Measurements from ENCODE around the gene CITED4.

The CITED4 gene

DNA sequence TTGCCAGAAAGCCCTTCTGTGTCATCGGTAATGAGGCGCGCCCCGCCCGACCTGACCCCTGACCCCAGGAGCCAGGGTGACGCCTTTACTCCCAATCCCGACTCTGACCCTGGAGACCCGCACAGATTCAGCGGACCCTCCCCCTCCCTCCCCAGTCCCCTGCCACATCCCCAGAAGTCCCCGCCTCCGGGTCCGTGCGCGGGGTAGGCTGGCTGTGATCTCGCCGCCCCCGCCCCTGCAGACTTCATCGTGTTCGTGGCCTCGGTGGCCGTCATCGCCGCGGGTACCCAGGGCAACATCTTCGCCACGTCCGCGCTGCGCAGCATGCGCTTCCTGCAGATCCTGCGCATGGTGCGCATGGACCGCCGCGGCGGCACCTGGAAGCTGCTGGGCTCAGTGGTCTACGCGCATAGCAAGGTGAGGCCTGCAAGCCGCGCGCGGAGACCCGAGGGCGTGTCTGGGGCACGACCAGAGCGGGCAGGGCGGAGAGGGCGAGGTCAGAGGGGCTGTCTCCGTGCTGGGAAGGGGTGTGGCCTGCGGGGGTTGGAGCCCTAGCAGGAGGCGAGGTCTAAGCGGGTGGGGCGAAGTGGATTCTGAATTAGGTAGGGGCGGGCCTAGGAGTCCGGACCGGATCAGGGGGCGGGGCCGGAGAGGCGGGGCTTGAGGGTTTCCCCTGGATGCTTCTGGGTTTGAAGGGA, 43.8 kb downstream of the CITED4 start:
- no peaks in the 10 kb centered on the region for H3K36me3 ChIP-seq (ENCODE audit: control insufficient read depth in 1 of 2, insufficient read depth in 2 of 2, low read length in 2 of 2)
- H3K79me1 ChIP-seq (ENCODE audit: low read length) = no peaks in the 10 kb centered on the region
- no peak overlapping the region for H2BK12ac ChIP-seq (ENCODE audit: low read length)
- H3K4me3 ChIP-seq (ENCODE audit: low read depth, low read length) = peak overlapping the region; percentile 55
- WGBS (ENCODE audit: extremely low coverage, insufficient coverage, insufficient read length) = no CpG with 5 or more reads among the region's 59 CpGs
- peak overlapping the region; percentile 74 for H2AFZ ChIP-seq (ENCODE audit: insufficient read depth, low read length, poor library complexity)
- H2AK5ac ChIP-seq (ENCODE audit: low read length) = no peak overlapping the region
- H3K18ac ChIP-seq (ENCODE audit: low read length) = no peak overlapping the region
- DNase-seq = peak; percentile 27 to 46
- peaks cover 4% of the 10 kb centered on the region in 2 experiments for H3K4me1 ChIP-seq (ENCODE audit: control insufficient read depth in 1 of 2, insufficient read depth in 2 of 2, low read length in 2 of 2)
- H3K14ac ChIP-seq (ENCODE audit: low read length) = no peak overlapping the region
- H2BK5ac ChIP-seq (ENCODE audit: low read depth, low read length, poor library complexity) = no peak overlapping the region
- no peak overlapping the region for H4K8ac ChIP-seq (ENCODE audit: low read depth, low read length)
- H3K27ac ChIP-seq (ENCODE audit: low read depth, low read length) = no peak overlapping the region
- H3K9me3 ChIP-seq (ENCODE audit: insufficient read depth, low read depth, low read length) = peaks cover 8% of the 10 kb centered on the region
- no peaks in the 10 kb centered on the region for H3K79me2 ChIP-seq (ENCODE audit: control insufficient read depth, insufficient read depth, low read length, poor library complexity)
- no peak overlapping the region for H2BK120ac ChIP-seq (ENCODE audit: insufficient read depth, low read length, poor library complexity)
- peak overlapping the region; percentile 96 for H3K4me2 ChIP-seq (ENCODE audit: low read length)
- no peak overlapping the region for H4K12ac ChIP-seq (ENCODE audit: low read depth, low read length)
- H4K91ac ChIP-seq (ENCODE audit: low read depth, low read length) = no peak overlapping the region
- peaks cover 14% of the 10 kb centered on the region for H3K27me3 ChIP-seq (ENCODE audit: insufficient read depth, low read length)
- no peak overlapping the region for H3K9ac ChIP-seq (ENCODE audit: low read length)
- no peak overlapping the region for H3K4ac ChIP-seq (ENCODE audit: low read depth, low read length)
- H3K23ac ChIP-seq (ENCODE audit: low read length) = no peak overlapping the region

DNA sequence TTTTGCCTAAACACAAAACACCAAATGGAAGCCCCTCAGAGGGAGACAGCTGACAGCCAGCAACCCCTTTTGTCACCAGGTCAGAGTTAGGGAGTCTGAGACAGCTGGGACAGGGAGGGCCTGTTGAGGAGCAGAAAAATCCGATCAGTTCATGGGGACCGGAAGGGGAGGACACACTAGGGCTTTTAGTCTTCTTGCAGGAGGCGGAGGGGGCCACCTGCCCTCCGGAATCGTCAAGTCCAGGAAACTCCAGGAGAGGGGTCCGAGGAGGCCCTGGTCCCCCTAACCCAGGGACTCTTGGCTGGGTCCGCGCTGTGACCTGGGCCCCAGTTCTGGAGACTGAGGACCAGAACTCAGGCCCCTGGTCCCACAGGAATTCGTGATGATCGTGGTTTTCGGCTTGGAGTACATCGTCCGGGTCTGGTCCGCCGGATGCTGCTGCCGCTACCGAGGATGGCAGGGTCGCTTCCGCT, 44.3 kb downstream of the CITED4 start:
- Histone ChIP-seq H4K12ac (ENCODE audit: low read depth, low read length) (no peak overlapping the region), H4K91ac (ENCODE audit: low read depth, low read length) (no peak overlapping the region), H3K9ac (ENCODE audit: low read length) (no peak overlapping the region), H3K79me1 (ENCODE audit: low read length) (no peaks in the 10 kb centered on the region), H3K4ac (ENCODE audit: low read depth, low read length) (no peak overlapping the region), H3K14ac (ENCODE audit: low read length) (no peak overlapping the region), H2AFZ (ENCODE audit: insufficient read depth, low read length, poor library complexity) (no peak overlapping the region), H2AK5ac (ENCODE audit: low read length) (no peak overlapping the region), H3K27me3 (ENCODE audit: insufficient read depth, low read length) (peaks cover 14% of the 10 kb centered on the region), H3K9me3 (ENCODE audit: insufficient read depth, low read depth, low read length) (peaks cover 12% of the 10 kb centered on the region), H3K79me2 (ENCODE audit: control insufficient read depth, insufficient read depth, low read length, poor library complexity) (no peaks in the 10 kb centered on the region), H3K27ac (ENCODE audit: low read depth, low read length) (no peak overlapping the region), H2BK5ac (ENCODE audit: low read depth, low read length, poor library complexity) (no peak overlapping the region), H3K23ac (ENCODE audit: low read length) (no peak overlapping the region), H3K4me3 (ENCODE audit: low read depth, low read length) (no peak overlapping the region), H4K8ac (ENCODE audit: low read depth, low read length) (no peak overlapping the region), H3K4me1 (ENCODE audit: control insufficient read depth in 1 of 2, insufficient read depth in 2 of 2, low read length in 2 of 2) (peaks cover 4% of the 10 kb centered on the region in 2 experiments), H2BK120ac (ENCODE audit: insufficient read depth, low read length, poor library complexity) (no peak overlapping the region), H3K4me2 (ENCODE audit: low read length) (peak overlapping the region; percentile 96), H2BK12ac (ENCODE audit: low read length) (no peak overlapping the region), H3K18ac (ENCODE audit: low read length) (no peak overlapping the region), H3K36me3 (ENCODE audit: control insufficient read depth in 1 of 2, insufficient read depth in 2 of 2, low read length in 2 of 2) (no peaks in the 10 kb centered on the region)
- no CpG with 5 or more reads among the region's 19 CpGs for WGBS (ENCODE audit: extremely low coverage, insufficient coverage, insufficient read length)
- no peak for DNase-seq

GRCh38 chr1:40815420-40815819, 46.7 kb downstream of the CITED4 start:
- no CpG with 5 or more reads among the region's 9 CpGs for WGBS (ENCODE audit: extremely low coverage, insufficient coverage, insufficient read length)
- Histone ChIP-seq H2BK5ac (ENCODE audit: low read depth, low read length, poor library complexity) (no peak overlapping the region), H4K12ac (ENCODE audit: low read depth, low read length) (no peak overlapping the region), H2BK120ac (ENCODE audit: insufficient read depth, low read length, poor library complexity) (no peak overlapping the region), H3K27ac (ENCODE audit: low read depth, low read length) (no peak overlapping the region), H3K14ac (ENCODE audit: low read length) (no peak overlapping the region), H2BK12ac (ENCODE audit: low read length) (no peak overlapping the region), H3K79me1 (ENCODE audit: low read length) (no peaks in the 10 kb centered on the region), H3K4ac (ENCODE audit: low read depth, low read length) (no peak overlapping the region), H3K79me2 (ENCODE audit: control insufficient read depth, insufficient read depth, low read length, poor library complexity) (no peaks in the 10 kb centered on the region), H3K9ac (ENCODE audit: low read length) (no peak overlapping the region), H3K27me3 (ENCODE audit: insufficient read depth, low read length) (peaks cover 14% of the 10 kb centered on the region), H4K91ac (ENCODE audit: low read depth, low read length) (no peak overlapping the region), H2AFZ (ENCODE audit: insufficient read depth, low read length, poor library complexity) (no peak overlapping the region), H3K18ac (ENCODE audit: low read length) (no peak overlapping the region), H4K8ac (ENCODE audit: low read depth, low read length) (no peak overlapping the region), H2AK5ac (ENCODE audit: low read length) (no peak overlapping the region), H3K4me1 (ENCODE audit: control insufficient read depth in 1 of 2, insufficient read depth in 2 of 2, low read length in 2 of 2) (peaks cover 4% of the 10 kb centered on the region in 2 experiments), H3K36me3 (ENCODE audit: control insufficient read depth in 1 of 2, insufficient read depth in 2 of 2, low read length in 2 of 2) (no peaks in the 10 kb centered on the region), H3K4me2 (ENCODE audit: low read length) (no peak overlapping the region), H3K23ac (ENCODE audit: low read length) (no peak overlapping the region), H3K9me3 (ENCODE audit: insufficient read depth, low read depth, low read length) (peaks cover 12% of the 10 kb centered on the region), H3K4me3 (ENCODE audit: low read depth, low read length) (no peak overlapping the region)
- no peak for DNase-seq
